Right lobe of liver (tissue), 6 donors: ENCODE results near the gene FNDC3B. TPM values are rescaled to one million over a fixed set of nuclear protein-coding genes. Genes with fewer than 3 reads are reported as not detected.

Source experiments
- ATAC-seq, 4 donors: fragments of 200-7000 bp; cut with Tn5 transposase; one replicate each; pipeline ENCODE4 v1.9.1; 2020; ENCODE audit warnings: mild to moderate bottlenecking in 4 of 4, moderate library complexity in 4 of 4
- DNase-seq, 3 donors: peaks; one replicate each; pipeline ENCODE4 v3.0.0-alpha.2; 2020
- H3K27ac ChIP-seq, 3 donors: fragments of 200-600 bp; one replicate each; pipeline ENCODE4 v1.8.0; 2022
- H3K27me3 ChIP-seq, 2 donors: fragments of 200-600 bp; one replicate each; pipeline ENCODE4 v1.8.0; 2022
- H3K36me3 ChIP-seq, 4 donors: fragments of 200-600 bp; sonication (generic) in 1 of 4; one replicate each; pipeline versions ENCODE4 v1.5.1 to v1.8.0; 2017 to 2022; ENCODE audit warnings: control low read depth in 1 of 4
- H3K4me1 ChIP-seq, 4 donors: fragments of 200-600 bp; sonication (generic) in 1 of 4; one replicate each; pipeline versions ENCODE4 v1.5.1 to v1.8.0; 2017 to 2022; ENCODE audit warnings: control low read depth in 1 of 4
- H3K4me3 ChIP-seq, 3 donors: fragments of 200-600 bp; one replicate each; pipeline ENCODE4 v1.8.0; 2022
- H3K9me3 ChIP-seq, 4 donors: fragments of 200-600 bp; sonication (generic) in 1 of 4; one replicate each; pipeline versions ENCODE4 v1.5.1 to v1.8.0; 2017 to 2022; ENCODE audit warnings: control low read depth in 1 of 4
- CTCF ChIP-seq, 4 donors: fragments of 200-600 bp in 3 of 4; fragments of 450-650 bp in 1 of 4; IDR thresholded peaks; one replicate each; pipeline versions ENCODE4 v1.5.1 to v1.8.0; 2016 to 2022; ENCODE audit warnings: antibody characterized with exemption in 4 of 4, mild to moderate bottlenecking in 2 of 4
- POLR2A ChIP-seq: fragments of 450-650 bp; IDR thresholded peaks from one replicate; pipeline ENCODE4 v1.6.1; 2017; ENCODE audit warnings: antibody characterized with exemption, mild to moderate bottlenecking
- WGBS: methylation state at CpG from one replicate; pipeline ENCODE4 v1.1.6; 2018; ENCODE audit warnings: low coverage, low lambda C conversion rate; ENCODE audit not compliant: insufficient coverage; ENCODE audit errors: missing lambda C conversion rate; 5-methylcytosine and 5-hydroxymethylcytosine counted together
- intact Hi-C, 2 donors: fragments of 100-400 bp; cut with DNase I; formaldehyde crosslinking; loops; one replicate each; pipeline versions ENCODE4 v1.11.2 to v1.14.1; 2022
- total RNA-seq, 6 experiments: library from RNA; depleted of rRNA in 2 of 6; stranded (reverse); fragments of >200 nt in 2 of 6; fragmentation: NEBNext Ultra II Directional in 3 of 6; extraction: Animal tissue kit (Norgen Biotek cat#: 25700) in 3 of 6; gene quantifications; one replicate each; pipeline versions ENCODE4 v1.1.0 to v1.2.4, GENCODE V29; 2016 to 2023
- donor health status: DM: no; HTN: yes; CAD: no.
- donor health status: DM: no; HTN: no; CAD: no.
- donor health status: DM: no; HTN: no; CAD: no.
- donor health status: DM: no; HTN: yes; CAD: no.
- donor health status: DM: no; HTN: yes; CAD: no.

The FNDC3B gene
- total RNA-seq, 6 experiments from 2014 or later: 40.2 to 184 (median 63.5) TPM

DNA sequence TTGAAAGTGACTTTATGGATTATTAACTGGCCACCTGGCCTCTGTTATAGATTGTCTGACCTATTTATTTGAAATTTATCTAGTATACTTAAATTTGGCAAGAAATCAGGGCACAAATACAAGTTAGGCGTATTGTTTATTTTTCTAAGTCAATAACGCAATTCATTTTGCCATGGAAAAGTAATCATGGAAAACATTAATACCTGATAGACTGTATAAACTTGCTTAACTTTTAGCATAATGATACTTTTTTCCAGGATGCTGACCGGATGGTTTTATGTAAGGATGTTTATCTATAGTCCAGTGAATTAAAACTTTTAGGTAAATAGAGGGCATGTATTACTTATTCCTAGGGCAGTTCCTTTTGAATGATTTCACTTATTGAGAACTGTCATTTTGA, 20.2 kb downstream of the FNDC3B start:
- peaks cover 0 to 67% (median 19%) of the 10 kb centered on the region in 4 donors for H3K4me1 ChIP-seq
- peak overlapping the region; percentile 52 to 92 (median 75) for H3K27ac ChIP-seq
- WGBS: 21% methylated on average over 3 of the region's 3 CpGs

GRCh38 chr3:172060234-172060633, 20.9 kb downstream of the FNDC3B start:
- ATAC-seq: no peak
- Histone ChIP-seq H3K36me3 (peaks cover 0 to 2% (median 0%) of the 10 kb centered on the region in 4 donors), H3K9me3 (no peaks in the 10 kb centered on the region), H3K4me3 (no peak overlapping the region), H3K27ac (peak overlapping the region; percentile 52 to 92 (median 75)), H3K4me1 (peaks cover 0 to 74% (median 22%) of the 10 kb centered on the region in 4 donors), H3K27me3 (no peaks in the 10 kb centered on the region)
- no peak for TF ChIP-seq POLR2A
- no peak for TF ChIP-seq CTCF (IDR thresholded peaks at IDR 0.05)
- intact Hi-C loops: no loop called here
- no peak for DNase-seq
- WGBS: 100% methylated on average over 1 of the region's 1 CpG

More for the DNA sequence above, 20.2 kb downstream of the FNDC3B start:
- Histone ChIP-seq H3K36me3 (peaks cover 0 to 2% (median 0%) of the 10 kb centered on the region in 4 donors), H3K9me3 (no peaks in the 10 kb centered on the region), H3K27me3 (no peaks in the 10 kb centered on the region), H3K4me3 (no peak overlapping the region)
- peak in 3 of 4 donors; percentile 5 to 32 (median 30) for ATAC-seq
- no peak for DNase-seq
- intact Hi-C loops: no loop called here
- TF ChIP-seq CTCF (IDR thresholded peaks at IDR 0.05): no peak
- no peak for TF ChIP-seq POLR2A

DNA sequence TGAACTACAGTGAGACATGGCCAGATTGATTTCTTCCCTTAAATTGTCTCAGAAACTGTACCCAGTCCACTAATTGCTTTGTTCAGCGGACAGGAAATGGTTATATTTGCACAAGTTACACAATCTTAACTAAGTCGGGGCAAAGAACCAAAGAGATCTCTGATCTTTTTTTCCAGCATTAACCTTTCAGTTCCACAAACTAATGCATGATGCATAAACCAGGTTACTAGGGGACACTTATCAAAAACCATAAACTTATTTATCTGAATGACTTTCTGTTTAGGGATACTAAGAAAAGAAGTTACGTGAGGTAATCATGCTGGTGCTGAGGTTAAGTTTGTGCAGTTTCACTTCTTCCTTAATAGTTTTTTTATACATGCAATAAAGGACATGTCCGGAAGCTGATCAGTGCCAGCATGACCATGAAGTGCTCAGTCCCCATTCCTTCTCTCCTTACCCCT, 22.4 kb downstream of the FNDC3B start:
- intact Hi-C loops: no loop called here
- Histone ChIP-seq H3K9me3 (no peaks in the 10 kb centered on the region), H3K36me3 (peaks cover 0 to 2% (median 0%) of the 10 kb centered on the region in 4 donors), H3K4me3 (peak overlapping the region in 1 of 3 donors; percentile 5), H3K27me3 (no peaks in the 10 kb centered on the region), H3K27ac (peak overlapping the region; percentile 66 to 92 (median 75)), H3K4me1 (peaks cover 0 to 82% (median 28%) of the 10 kb centered on the region in 4 donors)
- DNase-seq: no peak
- no peak for TF ChIP-seq CTCF (IDR thresholded peaks at IDR 0.05)
- peak; percentile 20 for TF ChIP-seq POLR2A
- 1% methylated on average over 4 of the region's 4 CpGs for WGBS
- ATAC-seq: peak; percentile 57 to 75 (median 68)

- WGBS: 89% methylated on average over 3 of the region's 3 CpGs
- TF ChIP-seq CTCF (IDR thresholded peaks at IDR 0.05): no peak
- no peak for TF ChIP-seq POLR2A
- H3K4me3 ChIP-seq: no peak overlapping the region
- H3K27me3 ChIP-seq: no peaks in the 10 kb centered on the region
- DNase-seq (no peak), ATAC-seq (no peak)
- intact Hi-C loops: no loop called here
- no peaks in the 10 kb centered on the region for H3K9me3 ChIP-seq
- H3K36me3 ChIP-seq: peaks cover 0 to 2% (median 0%) of the 10 kb centered on the region in 4 donors
- peaks cover 0 to 81% (median 30%) of the 10 kb centered on the region in 4 donors for H3K4me1 ChIP-seq
- H3K27ac ChIP-seq: peak overlapping the region; percentile 66 to 92 (median 75)
Measured at GRCh38 chr3:172062761-172063160, 23.4 kb downstream of the FNDC3B start.
